GM18505 (cell line): Measurements from ENCODE around the gene EEF1AKMT4.

Source experiments
- ATAC-seq: cut with Tn5 transposase; IDR thresholded peaks from one replicate; pipeline ENCODE4 v1.9.1; 2021; ENCODE audit not compliant: unreplicated experiment
- POLR2A ChIP-seq: IDR thresholded peaks from 4 replicates; pipeline ENCODE4 v1.6.1; 2011; ENCODE audit warnings: borderline replicate concordance; ENCODE audit not compliant: insufficient read depth, insufficient read length; ENCODE audit errors: extremely low read depth

Gene EEF1AKMT4

DNA sequence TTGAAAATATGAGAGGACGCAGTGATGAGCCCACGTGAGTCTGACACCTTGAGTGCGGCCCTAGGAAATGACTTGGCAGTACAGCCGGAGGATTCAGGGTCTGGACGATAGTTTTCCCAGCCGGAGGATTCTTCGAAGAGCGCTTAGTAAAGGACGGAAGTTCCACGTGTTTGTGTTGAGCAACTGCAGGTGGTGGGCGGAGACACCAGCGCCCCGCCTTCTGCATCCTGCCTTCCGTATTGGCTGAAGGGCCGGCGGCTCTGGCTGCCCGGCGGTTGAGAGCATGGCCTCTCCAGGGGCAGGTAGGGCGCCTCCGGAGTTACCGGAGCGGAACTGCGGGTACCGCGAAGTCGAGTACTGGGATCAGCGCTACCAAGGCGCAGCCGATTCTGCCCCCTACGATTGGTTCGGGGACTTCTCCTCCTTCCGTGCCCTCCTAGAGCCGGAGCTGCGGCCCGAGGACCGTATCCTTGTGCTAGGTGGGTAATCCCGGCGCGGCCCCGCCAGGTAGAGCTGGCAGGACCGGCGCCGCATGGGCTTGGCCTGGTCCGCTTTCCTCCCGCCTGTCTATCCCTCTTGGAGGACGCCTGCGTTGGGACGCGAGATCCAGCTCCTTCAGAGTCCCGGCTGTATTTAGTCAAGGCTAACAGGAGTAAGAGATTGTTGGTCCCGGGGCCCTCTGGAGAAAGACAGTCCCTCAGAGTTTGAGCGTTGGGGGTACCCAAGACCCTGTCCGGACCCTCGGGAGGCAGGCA is at the start of gene EEF1AKMT4:
Gene EEF1AKMT4 (plus strand): TSS at position 261 of the 755 bp plus-strand sequence. CDS start 23 bp downstream, at position 284.
- peak; percentile 61 for TF ChIP-seq POLR2A
- peak; percentile 83 for ATAC-seq

DNA sequence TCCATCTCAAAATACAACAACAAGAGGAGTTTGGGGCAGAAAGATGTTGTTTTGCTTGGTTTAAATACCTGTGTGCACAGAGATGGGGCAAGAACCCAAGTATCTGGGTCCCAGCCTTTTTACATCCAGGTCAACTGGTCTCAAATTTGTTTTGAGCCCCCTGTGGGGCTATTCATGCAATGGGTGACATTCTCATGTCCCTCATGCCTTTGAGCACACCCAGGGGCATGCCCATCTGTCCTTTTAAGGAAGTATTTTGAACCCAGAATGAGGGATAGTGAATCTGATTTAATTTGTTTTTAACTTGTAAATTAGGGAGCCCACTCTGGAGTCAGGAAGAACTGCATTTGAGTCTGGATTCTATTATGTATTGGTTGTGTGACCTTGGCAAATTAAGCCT is 48.6 kb upstream of the EEF1AKMT4 start:
- no peak for ATAC-seq
- TF ChIP-seq POLR2A, result no peak

DNA sequence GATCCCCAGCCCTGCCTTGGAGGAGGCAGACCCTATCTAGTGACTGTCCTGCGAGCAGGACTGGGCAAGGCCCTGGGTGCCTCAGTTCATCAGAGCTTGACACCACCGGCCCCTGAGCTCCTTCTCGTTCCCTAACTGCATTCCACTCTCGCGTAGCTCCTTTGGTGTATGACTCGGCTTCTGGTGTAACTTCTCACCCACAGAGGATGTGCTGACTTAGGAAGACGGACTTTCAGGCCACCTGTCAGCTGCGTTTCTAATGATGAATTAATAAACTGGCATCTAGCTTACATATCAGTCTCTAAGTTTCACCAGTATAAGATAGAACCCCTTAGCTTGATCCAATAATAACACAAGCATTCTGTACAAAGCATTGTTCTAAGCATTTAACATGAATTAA is 45.9 kb upstream of the EEF1AKMT4 start:
- TF ChIP-seq POLR2A, result no peak
- no peak for ATAC-seq

DNA sequence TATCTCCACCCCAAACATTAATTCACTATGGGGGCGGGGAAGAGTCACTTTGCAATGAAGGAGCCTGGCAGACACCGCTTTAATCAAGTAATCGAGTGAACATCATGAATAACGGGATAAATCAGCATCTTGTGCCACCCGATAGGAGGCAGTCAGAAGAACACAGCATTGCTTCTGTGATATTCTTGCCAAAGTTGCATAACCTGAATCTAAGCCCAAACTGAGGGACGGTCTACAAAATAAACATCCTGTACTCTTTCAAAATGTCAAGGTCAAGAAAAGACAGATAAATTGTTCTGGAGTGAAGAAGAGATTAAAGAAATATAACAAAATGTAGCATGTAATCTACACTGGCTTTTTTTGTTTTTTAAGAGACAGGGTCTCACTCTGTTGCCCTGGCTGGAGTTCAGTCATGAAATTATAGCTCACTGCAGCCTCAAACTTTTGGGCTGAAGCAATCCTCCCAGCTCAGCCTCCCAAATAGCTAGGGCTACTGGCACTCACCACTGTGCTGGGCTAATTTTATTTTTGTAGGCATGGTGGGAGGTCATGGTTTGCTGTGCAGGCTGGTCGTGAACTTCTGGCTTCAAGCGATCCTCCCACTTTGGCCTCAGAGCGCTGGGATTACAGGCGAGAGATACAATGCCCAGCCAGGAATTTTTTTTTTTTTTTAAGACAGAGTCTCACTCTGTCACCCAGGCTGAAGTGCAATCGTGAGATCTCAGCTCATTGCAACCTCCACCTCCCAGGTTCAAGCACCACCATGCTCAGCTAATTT is 40.1 kb upstream of the EEF1AKMT4 start:
- TF ChIP-seq POLR2A, result no peak
- no peak for ATAC-seq

DNA sequence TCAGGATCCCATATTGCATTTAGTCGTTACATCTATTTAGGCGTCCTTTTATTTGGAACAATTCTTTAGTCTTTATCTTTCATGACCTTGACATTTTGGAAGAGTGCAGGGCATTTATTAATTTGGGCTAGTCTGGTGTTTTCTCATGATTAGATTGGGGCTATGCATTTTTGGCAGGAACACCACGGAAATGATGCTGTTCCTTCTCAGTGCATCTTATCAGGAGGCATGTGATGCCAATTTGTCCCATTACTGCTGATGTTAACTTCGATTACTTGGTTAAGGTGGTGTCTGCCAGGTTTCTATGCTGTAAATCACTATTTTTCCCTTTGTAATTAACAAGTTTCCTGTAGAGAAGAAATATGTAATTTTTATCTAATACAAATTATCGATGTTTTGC is 38.2 kb upstream of the EEF1AKMT4 start:
- no peak for TF ChIP-seq POLR2A
- no peak for ATAC-seq

DNA sequence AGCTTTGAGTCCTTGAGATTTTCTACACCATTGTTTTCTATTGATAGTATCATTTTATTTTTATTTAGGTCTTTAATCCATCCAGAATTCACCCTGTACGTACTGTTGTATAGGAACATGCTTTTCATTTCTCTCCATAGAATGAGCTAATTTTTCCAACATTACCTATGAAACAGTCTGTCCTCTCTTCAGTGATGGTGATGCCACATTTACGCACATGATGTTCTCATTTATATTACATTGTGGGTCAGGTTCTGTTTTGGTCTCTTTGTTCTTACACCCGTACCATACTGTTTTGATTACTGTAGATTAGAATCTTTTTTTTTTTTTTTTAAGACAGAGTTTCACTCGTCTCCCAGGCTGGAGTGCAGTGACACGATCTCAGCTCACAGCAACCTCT is 37.8 kb upstream of the EEF1AKMT4 start:
- ATAC-seq, result no peak
- no peak for TF ChIP-seq POLR2A

DNA sequence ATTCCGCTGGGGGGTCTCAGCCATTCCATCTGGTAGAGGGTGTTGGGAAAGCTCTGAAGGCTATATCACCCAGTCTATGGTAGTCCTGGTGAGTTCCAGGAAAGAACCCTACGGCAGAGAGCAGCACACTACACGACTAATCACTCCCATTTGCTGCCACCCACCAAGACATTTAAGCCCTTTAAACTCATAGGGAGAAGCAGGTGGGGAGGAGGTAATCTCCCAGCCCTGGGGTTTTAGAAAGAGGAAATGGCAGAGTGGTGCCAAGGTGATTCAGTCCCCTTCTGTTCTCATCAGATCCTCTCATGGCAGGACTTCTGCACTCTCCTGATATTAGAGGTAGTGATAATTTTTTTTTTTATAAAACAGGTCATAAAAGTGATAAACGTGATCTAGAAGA is 30.7 kb upstream of the EEF1AKMT4 start:
- no peak for ATAC-seq
- no peak for TF ChIP-seq POLR2A

DNA sequence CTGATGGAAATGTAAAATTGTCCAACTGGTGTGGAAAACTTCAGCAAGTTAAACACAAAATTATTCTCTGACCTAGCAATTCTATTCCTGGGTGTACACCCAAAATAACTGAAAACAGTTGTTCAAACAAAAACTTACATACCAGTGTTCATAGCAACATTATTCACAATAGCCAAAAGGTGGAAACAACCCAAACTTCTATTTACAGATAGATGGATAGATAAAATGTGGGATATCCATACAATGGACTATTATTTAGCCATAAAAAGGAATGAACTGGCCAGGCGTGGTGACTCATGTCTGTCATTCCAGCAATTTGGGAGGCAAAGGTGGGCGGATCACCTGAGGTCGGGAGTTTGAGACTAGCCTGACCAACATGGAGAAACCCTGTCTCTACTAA is 27.0 kb upstream of the EEF1AKMT4 start:
- ATAC-seq, result no peak

DNA sequence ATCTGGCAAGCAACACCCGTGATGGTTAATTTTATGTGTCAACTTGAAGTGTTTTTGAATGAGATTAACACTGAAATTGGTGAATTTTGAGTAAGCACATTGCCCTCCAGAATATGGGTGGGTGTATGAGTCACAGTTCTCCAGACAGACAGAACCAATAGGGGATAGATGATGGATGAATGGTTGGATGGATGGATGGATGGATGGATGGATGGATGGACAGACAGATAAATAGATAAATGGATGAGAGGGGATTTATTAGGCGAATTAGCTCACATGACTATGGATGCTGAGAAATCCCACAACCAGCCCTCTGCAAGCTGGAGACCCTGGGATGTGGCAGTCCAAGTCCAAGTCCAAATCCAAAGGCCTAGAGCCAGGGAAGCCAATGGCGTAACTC is 25.5 kb upstream of the EEF1AKMT4 start:
- TF ChIP-seq POLR2A, result no peak
- no peak for ATAC-seq

More for the DNA sequence above, 27.0 kb upstream of the EEF1AKMT4 start:
- no peak for TF ChIP-seq POLR2A

DNA sequence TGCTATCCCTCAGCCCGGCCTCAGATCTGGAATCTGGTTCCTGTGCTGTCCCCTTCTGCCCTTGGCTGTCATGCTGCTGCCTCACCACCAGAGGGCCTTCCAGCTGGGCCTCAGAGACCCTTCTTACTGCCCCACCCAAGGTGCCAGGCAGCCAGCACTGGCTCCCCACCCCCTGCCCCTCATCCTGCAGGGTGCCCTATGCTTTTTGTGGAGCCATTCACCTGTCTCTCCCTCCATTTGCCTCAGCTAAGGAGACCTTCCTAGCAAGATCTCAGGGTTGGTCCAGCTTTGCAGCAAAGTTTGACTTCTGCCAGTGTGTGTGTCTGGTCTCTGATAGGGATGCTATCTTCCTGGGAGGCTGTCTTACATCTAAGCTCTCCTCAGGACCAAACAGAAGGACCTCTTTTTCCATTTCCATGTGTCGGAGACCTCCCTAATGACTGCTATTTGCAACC is 22.0 kb upstream of the EEF1AKMT4 start:
- ATAC-seq, result no peak
- no peak for TF ChIP-seq POLR2A

DNA sequence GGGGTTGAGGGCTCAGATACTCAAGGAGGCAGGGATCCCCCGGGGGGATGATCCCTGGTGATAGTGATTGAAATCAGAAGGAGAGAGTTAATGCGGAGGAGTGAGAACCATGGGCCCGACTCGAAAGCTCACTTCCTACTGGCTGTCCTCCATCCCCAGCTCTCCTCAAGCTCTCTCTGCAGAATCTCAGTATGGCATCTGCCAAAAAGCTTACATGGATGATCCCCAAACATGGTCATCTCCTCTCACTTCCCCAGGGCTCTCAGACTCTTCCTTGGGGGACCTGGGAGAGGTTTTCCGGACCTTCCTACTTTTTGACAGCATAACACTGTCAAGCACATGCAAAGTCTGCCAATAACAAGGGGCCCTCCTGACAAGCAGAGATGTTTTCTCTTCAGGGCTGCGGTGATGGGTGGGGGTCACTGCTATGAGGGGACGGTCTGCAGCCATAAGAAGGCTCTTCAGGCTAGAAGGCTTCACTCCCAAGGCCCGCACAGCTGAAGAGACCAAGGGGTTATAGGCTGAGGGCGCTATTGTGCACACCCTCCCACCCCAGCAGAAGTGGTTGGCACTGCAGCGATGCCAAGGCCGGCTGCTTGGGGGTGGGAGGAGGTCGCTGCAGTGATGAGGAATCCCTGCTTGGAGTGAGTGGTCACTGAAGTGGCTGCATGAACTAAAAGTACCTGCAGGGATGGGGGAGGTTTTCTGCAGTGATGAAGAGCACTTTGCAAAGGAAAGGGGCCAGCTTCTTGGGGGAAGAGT is 20.9 kb upstream of the EEF1AKMT4 start:
- no peak for TF ChIP-seq POLR2A
- ATAC-seq, result no peak

DNA sequence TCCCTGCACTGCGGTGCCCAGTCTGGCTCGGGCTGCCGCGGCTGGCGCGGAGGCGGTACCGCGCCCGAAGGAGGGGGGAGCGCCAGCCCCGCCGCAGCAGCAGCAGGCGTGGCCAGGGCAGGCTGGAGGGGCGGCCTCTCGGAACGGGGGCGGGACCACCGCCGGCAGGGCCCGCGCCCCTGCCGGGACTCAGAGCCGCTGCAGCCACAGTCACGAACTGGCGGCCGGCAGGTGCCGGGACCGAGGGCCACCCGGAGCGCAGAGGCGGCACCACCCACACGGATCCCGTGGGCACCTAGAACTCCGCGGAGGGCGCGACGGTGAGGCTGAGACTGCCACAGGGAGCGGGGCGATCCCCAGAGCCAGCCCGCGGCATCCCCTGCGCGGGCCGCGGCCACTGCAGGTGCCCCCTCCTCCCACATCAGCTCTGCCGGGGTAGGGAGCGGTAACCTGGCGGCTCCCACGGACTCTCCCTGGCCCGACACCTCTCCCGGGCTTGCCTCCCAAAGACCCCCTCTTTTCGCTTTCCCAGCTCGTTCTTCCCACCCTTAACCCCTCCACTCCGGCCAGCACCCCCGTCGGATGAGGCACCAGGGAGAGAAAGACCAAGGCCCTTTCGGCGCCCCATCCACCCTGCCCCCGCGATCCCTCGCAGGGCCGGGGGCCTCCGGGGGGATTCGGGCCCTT is 19.9 kb upstream of the EEF1AKMT4 start, which contains the start of gene VWA5B2:
Gene VWA5B2 (plus strand): TSS at position 192 of the 687 bp plus-strand sequence. CDS start 944 bp downstream, outside the sequence.
- ATAC-seq, result peak; percentile 74
- TF ChIP-seq POLR2A, result no peak
